Lower leg skin (tissue), 3 donors: ENCODE measurements around the gene SULT1A2.

Experiments used
- CTCF ChIP-seq, 3 donors: fragments of 450-650 bp; IDR thresholded peaks; one replicate each; pipeline ENCODE4 v1.5.1; 2016; ENCODE audit warnings: antibody characterized with exemption in 3 of 3, mild to moderate bottlenecking in 3 of 3, moderate library complexity in 2 of 3
- POLR2A ChIP-seq, 2 donors: fragments of 450-650 bp; IDR thresholded peaks; one replicate each; pipeline ENCODE4 v1.6.1; 2016 to 2017; ENCODE audit warnings: antibody characterized with exemption in 2 of 2, mild to moderate bottlenecking in 1 of 2, moderate library complexity in 1 of 2

GRCh38 chr16:28555561-28555960 is 41.3 kb downstream of the SULT1A2 start:
- TF ChIP-seq CTCF (IDR thresholded peaks at IDR 0.05) (no peak), POLR2A (IDR thresholded peaks at IDR 0.05) (no peak)
